ENCODE measurements around the gene OXCT1.

OXCT1 gene

GRCh38 chr5:41869724-41870626 lies at the start of gene OXCT1:
Gene OXCT1, minus strand, starts transcription at chr5:41870425. Its CDS starts 67 bp downstream, at chr5:41870358.
- peak; percentile 98 for DNase-seq

- DNase-seq = peak; percentile 82
These were observed 47.9 kb upstream of the OXCT1 start for GRCh38 chr5:41918105-41918504.

- no peak for DNase-seq
These were observed 38.3 kb upstream of the OXCT1 start for GRCh38 chr5:41908374-41909079.

- no peak for DNase-seq
These were observed 35.9 kb upstream of the OXCT1 start for GRCh38 chr5:41906151-41906550.

GRCh38 chr5:41903892-41904799 lies 33.9 kb upstream of the OXCT1 start, which contains the start of gene RIMOC1:
Gene RIMOC1, plus strand, starts transcription at chr5:41904344. Its CDS starts 24 bp downstream, at chr5:41904368.
- DNase-seq = peak; percentile 100

GRCh38 chr5:41903382-41903891 lies 33.2 kb upstream of the OXCT1 start:
- DNase-seq = peak; percentile 29

GRCh38 chr5:41896230-41896629 lies 26.0 kb upstream of the OXCT1 start:
- DNase-seq = no peak

- no peak for DNase-seq
These were observed 23.0 kb upstream of the OXCT1 start for GRCh38 chr5:41893074-41893851.

- no peak for DNase-seq
These were observed 21.8 kb upstream of the OXCT1 start for GRCh38 chr5:41892031-41892430.

GRCh38 chr5:41891066-41891707 lies 21.0 kb upstream of the OXCT1 start:
- DNase-seq = no peak

GRCh38 chr5:41885286-41885685 lies 15.1 kb upstream of the OXCT1 start:
- no peak for DNase-seq

- no peak for DNase-seq
These were observed 13.7 kb upstream of the OXCT1 start for GRCh38 chr5:41883936-41884335.

GRCh38 chr5:41883243-41883642 lies 13.0 kb upstream of the OXCT1 start:
- DNase-seq = no peak

GRCh38 chr5:41882765-41883164 lies 12.5 kb upstream of the OXCT1 start:
- DNase-seq = peak; percentile 61

GRCh38 chr5:41878643-41879478 lies 8.6 kb upstream of the OXCT1 start:
- DNase-seq = no peak

GRCh38 chr5:41878173-41878572 lies 7.9 kb upstream of the OXCT1 start:
- no peak for DNase-seq

GRCh38 chr5:41877408-41877807 lies 7.2 kb upstream of the OXCT1 start:
- DNase-seq = no peak

GRCh38 chr5:41876678-41877077 lies 6.5 kb upstream of the OXCT1 start:
- no peak for DNase-seq

GRCh38 chr5:41875121-41875520 lies 4.9 kb upstream of the OXCT1 start:
- no peak for DNase-seq

GRCh38 chr5:41874512-41875060 lies 4.4 kb upstream of the OXCT1 start:
- DNase-seq = no peak

Measured in RPMI8226 (cell line).